ENCODE measurements around the gene FXYD1. TPM values are rescaled to one million over a fixed set of nuclear protein-coding genes. Genes with fewer than 3 reads are reported as not detected.

FXYD1 gene
- polyA plus RNA-seq, 2 of the 4 experiments (the other 2 are of a cell fraction) = not detected

- no peak for TF ChIP-seq ZFP36 (IDR thresholded peaks at IDR 0.05; ENCODE audit: borderline replicate concordance, partially characterized antibody)
- TF ChIP-seq PBX3 (IDR thresholded peaks at IDR 0.05) = no peak
- TF ChIP-seq ELK1 (IDR thresholded peaks at IDR 0.05; ENCODE audit: low read depth, low read length) = no peak
- TF ChIP-seq MAZ (IDR thresholded peaks at IDR 0.05; ENCODE audit: borderline replicate concordance, low read depth, low read length) = 0 out of 2 replicates have a peak, but pooled peaks have one; percentile 40
- peak; percentile 36 for TF ChIP-seq SMC3 (IDR thresholded peaks at IDR 0.05)
- no peak for TF ChIP-seq PHF8 (IDR thresholded peaks at IDR 0.05; ENCODE audit: borderline replicate concordance, low read depth)
- peak; percentile 47 for TF ChIP-seq CTCF (IDR thresholded peaks at IDR 0.05)
- TF ChIP-seq HOXA7 (CRISPR knock-in tag; IDR thresholded peaks at IDR 0.05) = no peak
- no peak for TF ChIP-seq RFX5 (IDR thresholded peaks at IDR 0.05)
- peak; percentile 21 to 25; a peak in 1 of 5 replicates for TF ChIP-seq RAD21 (conservative IDR thresholded peaks at IDR 0.05 in 1 of 2, IDR thresholded peaks at IDR 0.05 in 1 of 2)
- no peak for TF ChIP-seq FOXS1 (CRISPR knock-in tag; IDR thresholded peaks at IDR 0.05)
- no peak for TF ChIP-seq USF2 (IDR thresholded peaks at IDR 0.05)
- TF ChIP-seq BHLHE40 (IDR thresholded peaks at IDR 0.05; ENCODE audit: low read depth, low read length) = no peak
- TF ChIP-seq JUN (IDR thresholded peaks at IDR 0.05) = no peak
- no peak for TF ChIP-seq HES2 (IDR thresholded peaks at IDR 0.05)
- TF ChIP-seq KDM1A (IDR thresholded peaks at IDR 0.05; ENCODE audit: low read depth) = no peak
- no peak for TF ChIP-seq HEYL (CRISPR knock-in tag; IDR thresholded peaks at IDR 0.05)
- TF ChIP-seq NR3C1 (IDR thresholded peaks at IDR 0.05) = no peak
- no peak for TF ChIP-seq ESRRA (IDR thresholded peaks at IDR 0.05; ENCODE audit: borderline replicate concordance, low read length)
- no peak for TF ChIP-seq BCL3 (IDR thresholded peaks at IDR 0.05)
- no peak for TF ChIP-seq HDAC2 (IDR thresholded peaks at IDR 0.05)
- no peak for TF ChIP-seq RNF2 (IDR thresholded peaks at IDR 0.05; ENCODE audit: borderline replicate concordance, low read depth)
- no peak for TF ChIP-seq RARB (CRISPR knock-in tag; IDR thresholded peaks at IDR 0.05)
Observed at GRCh38 chr19:35153701-35154524, 15.3 kb downstream of the FXYD1 start (continued).

Measured in A549 (cell line).